ENCODE measurements around the gene CDON. TPM values are rescaled to one million over a fixed set of nuclear protein-coding genes. Genes with fewer than 3 reads are reported as not detected.

The CDON gene
- total RNA-seq, 1 donor from 2014 or later = 29.4 TPM

DNA sequence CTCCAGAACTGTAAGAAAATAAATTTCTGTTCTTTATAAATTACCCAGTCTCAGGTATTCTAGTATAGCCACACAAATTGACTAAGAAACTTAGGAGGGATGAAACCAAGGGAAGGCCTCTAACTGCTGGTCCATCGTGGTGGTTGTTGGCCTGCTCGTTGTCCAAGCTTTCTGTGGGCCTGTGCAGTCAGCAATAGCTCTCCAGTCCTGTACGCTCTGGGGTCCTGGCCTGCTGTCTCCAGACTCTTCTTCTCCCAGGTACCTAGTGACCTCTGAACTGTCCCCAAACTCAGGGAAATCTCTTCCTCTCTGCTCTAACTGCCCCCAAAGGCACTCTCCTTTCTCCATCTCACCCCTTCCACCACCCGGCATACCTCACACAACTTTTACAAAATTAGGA lies 122.5 kb downstream of the CDON start:
- ATAC-seq (no peak), DNase-seq (ENCODE audit: low spot score) (no peak)
- intact Hi-C loops (cut with DNase I) = no loop called here

DNA sequence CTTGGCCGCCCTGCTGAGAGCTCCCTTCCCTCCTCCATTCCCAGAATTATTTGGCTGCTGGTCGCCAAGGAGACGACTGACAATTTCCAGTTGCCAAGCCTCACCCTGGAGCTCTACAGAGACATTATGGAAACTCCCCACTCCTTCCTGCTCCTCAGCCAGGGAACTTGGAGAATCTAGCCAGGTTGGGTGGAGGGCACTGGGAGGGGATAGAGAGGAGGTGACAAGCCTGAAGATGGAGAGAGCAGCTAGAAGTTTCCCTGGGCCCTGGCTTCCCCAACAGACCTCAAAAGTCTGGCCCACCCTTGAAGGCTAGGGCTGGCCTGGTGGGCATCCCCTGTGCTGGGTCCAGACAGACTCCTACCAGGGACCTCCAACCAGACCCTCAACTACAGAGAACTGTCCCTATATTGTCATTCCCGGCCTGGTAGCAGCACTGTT lies 123.6 kb downstream of the CDON start:
- peak; percentile 58 for ATAC-seq
- intact Hi-C loops (cut with DNase I) = no loop called here
- DNase-seq (ENCODE audit: low spot score) = peak; percentile 53

DNA sequence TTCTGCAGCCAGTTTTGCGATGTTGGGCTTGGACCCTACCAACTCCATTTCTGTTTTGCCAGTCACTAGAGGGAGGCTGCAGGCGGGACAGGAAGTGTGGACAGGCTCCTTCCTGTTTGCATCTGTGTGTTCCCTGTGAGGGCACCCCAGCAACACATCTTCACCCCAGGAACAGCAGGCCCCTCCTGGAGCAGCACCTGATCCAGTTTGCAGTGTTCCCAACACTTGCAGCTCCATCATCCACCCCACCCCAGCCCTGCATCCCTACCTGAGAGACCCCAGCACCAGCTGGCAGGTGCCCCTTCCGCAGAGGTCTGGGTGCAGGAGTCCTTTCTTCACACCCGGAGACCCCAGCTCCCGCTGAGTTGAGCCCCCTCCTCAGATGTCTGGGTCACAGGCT lies 124.2 kb downstream of the CDON start:
- intact Hi-C loops (cut with DNase I) = no loop called here
- no peak for ATAC-seq
- DNase-seq (ENCODE audit: low spot score) = no peak

DNA sequence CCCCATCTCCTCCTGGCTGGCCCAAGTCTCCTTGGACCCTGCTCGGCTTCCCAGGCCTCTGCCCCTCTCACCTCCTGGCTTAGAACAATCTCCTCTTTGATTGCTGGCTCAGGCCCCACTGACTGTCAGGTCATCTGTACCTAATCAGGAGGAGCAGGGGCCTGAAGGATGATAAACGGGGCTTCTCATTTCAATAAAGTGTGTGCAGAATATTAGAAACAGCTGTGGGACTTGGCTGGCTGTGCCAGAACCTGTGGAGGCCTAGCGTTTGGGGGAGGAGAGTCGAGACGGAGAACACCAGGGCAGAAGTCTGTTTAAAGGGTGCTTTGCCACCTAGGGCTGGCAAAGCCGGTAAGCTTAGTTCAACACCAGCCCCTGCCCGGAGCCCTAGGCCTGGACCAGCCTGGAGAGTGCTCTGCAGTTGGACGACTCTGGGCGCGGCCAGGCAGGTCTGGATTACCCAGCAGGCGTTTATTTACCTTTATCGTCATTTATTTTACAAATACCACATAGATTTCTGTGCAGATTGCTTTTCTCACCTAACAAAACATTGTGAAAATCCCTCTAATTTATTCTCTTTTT lies 127.0 kb downstream of the CDON start:
- intact Hi-C loops (cut with DNase I) = no loop called here
- DNase-seq (ENCODE audit: low spot score) (no peak), ATAC-seq (peak; percentile 50)

DNA sequence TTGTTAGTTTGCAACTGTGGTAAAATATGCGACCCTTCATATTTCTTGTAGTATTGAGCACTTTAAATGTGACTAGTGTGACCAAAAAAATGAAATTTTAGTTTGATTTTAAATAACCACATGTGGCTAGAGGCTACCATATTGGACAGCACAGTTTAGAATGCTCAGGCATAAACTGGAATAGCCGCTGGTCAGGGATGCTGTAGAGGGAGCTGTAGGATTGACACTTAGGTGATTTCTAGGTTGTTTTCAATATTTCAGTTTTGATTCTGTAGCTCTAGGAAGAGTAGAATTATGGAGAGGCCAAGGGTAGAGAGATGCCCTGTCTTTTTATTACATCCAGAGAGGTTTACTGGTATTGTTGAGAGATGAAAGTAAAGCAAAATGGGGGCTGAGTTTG lies 127.6 kb downstream of the CDON start:
- no peak for ATAC-seq
- intact Hi-C loops (cut with DNase I) = no loop called here
- DNase-seq (ENCODE audit: low spot score) = no peak

DNA sequence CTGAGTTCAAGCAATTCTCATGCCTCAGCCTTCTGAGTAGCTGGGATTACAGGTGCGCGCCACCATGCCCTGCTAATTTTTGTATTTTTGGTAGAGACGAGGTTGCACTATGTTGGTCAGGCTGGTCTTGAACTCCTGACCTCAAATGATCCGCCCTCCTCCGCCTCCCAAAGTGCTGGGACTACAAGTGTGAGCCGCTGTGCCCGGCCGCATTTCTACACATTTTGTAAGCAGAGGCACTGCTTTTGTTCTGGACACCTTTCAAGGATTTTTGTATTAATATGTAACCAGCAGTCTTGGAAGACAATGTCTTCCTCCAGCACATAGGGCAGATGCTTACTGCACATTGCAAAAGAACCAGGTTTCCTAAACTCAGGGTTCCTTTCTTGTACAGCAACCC lies 128.2 kb downstream of the CDON start:
- DNase-seq (ENCODE audit: low spot score) (no peak), ATAC-seq (no peak)
- intact Hi-C loops (cut with DNase I) = no loop called here

DNA sequence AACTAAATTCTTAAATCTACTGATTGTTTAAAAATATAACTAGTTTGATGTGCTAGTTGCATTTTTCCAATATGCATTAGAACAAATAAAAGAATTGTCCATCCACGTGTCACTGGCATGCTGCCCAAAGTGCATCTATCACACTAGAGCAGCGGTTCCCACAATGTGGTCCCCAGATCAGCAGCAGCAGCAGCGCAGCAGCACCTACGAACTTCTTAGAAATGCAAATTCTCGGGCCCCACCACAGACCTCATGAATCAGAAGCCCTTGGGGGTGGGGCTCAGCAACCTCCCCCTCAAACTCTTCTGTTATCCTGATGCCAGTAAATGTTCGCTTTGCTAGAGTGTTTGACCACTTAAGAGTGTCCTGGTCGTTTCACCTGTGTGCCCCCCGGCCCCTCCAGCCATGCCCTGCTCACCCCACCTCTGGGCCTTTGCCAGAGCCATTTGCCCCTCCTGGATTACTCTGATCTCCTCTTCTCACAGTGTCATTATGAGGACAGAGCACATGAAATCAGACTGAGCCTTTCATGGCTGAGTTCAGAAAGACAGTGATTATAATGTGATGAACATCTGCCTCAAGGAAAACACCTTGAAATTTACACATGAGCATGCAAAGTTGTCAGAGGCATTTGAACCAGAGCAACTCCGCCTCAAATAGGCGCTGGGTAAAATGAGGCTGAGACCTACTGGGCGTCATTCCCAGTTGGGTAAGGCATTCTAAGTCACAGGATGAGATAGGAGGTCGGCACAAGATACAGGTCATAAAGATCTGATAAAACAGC lies 129.4 kb downstream of the CDON start:
- ATAC-seq = no peak
- no peak for DNase-seq (ENCODE audit: low spot score)
- intact Hi-C loops (cut with DNase I) = no loop called here

DNA sequence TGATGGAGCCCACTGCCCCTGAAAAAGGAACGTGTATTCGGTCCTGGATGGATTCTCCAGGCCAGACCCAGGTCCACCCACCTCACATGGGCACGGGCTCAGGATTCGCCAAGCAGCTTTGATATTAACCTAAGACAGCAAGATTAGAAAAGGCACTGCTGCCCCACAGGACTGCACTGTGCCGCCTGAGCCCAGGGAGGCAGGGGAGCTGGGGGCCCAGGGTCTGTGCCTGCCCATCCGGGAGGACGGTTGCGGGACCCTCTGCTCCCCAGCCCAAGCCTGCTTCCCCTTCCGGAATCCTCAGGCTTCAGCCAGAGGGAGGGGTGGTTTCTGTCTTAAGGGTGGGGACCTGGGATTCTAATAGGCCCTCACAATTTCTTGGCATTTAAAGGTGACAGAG lies 130.4 kb downstream of the CDON start:
- intact Hi-C loops (cut with DNase I) = no loop called here
- DNase-seq (ENCODE audit: low spot score) (no peak), ATAC-seq (no peak)

DNA sequence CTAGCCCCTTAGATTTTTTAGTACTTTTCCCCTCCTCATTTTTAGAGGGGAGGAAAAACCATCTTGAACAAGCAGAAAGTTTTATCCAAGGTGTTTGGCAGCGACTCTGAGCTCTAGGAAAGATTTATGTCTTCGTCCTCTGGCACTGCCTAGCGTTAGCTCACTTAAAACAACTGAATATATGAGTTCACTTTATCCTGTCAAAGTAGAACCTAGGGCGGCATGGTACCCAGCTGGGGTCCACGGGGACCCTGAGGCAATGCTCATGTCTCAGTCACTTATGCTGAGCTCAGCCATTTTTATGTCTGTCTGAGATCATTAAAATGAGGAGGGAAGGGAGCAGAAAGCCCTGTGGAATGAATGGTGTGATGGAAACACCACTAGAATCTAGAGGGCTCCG lies 131.0 kb downstream of the CDON start:
- DNase-seq (ENCODE audit: low spot score) (no peak), ATAC-seq (no peak)
- intact Hi-C loops (cut with DNase I) = no loop called here

DNA sequence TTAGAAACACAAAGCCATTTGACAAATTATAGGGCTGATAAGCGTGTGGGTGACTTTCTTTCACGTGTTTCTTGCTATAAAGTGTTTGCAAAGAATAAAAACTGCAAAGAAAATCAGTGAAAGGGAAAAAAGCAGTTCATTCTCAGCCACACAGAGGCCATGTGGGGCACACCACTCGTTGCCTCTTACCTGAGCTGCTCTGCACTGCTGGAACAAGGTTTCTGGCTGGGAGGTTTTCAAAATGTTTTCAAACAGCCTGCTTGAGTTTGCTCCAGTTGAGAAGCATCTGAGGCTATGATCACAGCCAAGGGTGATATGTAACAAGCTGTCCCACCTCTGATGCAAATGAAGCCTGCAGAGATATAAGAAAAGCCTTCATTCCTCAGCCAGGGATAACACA lies 131.6 kb downstream of the CDON start:
- DNase-seq (ENCODE audit: low spot score) (no peak), ATAC-seq (no peak)
- intact Hi-C loops (cut with DNase I) = no loop called here

DNA sequence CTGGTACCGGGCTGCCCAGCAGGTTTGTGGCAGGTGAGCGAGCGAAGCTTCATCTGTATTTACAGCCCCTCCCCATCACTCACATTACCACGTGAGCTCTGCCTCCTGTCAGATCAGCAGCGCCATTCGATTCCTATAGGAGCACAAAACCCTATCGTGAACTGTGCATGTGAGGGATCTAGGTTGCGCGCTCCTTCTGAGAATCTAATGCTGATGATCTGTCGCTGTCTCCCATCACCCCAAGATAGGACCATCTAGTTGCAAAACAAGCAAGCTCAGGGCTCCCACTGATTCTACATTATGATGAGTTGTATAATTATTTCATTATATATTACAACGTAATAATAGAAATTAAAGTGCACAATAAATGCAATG lies 132.6 kb downstream of the CDON start:
- ATAC-seq (no peak), DNase-seq (ENCODE audit: low spot score) (no peak)
- intact Hi-C loops (cut with DNase I) = no loop called here

DNA sequence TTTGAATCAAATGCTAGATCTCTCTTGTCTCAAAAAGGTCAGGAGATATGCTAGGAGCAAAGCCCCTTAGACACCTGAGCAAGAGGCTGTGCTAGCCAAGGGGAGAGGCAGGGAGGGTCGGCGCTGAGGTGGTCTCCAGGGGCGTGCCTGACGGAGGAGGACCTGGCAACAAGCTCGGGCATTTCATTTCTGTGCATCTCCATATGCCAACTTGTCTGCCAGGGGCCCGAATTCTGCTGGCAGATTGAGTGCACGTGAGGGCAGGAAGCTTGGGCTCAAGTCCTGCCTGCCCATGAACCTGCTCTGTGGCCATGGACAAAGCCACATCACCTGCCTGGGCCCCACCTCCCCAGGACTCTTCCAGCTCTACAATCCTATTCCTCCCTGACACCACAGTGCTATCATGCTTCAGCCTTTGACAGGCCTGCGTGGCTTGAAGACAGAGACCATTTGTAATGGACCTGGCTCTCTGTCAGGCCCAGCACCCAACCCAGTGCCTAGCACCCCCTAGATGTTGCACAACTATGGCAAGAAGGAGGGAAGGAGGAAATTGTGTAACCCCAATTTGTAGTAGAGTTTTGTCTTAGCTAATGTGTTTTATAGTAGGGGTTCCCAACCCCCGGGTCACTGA lies 133.1 kb downstream of the CDON start:
- intact Hi-C loops (cut with DNase I) = no loop called here
- ATAC-seq (no peak), DNase-seq (ENCODE audit: low spot score) (no peak)

DNA sequence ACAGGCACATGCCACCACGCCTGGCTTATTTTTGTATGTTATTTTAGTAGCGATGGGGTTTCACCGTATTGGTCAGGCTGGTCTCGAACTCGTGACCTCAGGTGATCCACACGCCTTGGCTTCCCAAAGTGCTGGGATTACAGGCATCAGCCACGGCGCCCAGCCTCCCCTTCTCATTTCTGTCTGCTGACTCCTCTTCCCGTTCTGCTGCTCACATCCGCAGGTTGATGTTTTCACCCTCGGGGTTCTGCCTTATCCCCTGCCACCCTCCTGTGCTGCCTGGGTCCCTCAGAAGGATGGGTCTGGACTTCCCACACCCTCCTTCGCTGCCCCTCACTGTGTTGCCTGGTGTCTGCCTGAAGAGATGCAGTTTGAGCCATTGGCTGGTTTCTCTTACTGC lies 136.0 kb downstream of the CDON start:
- DNase-seq (ENCODE audit: low spot score) (no peak), ATAC-seq (no peak)
- intact Hi-C loops (cut with DNase I) = no loop called here

DNA sequence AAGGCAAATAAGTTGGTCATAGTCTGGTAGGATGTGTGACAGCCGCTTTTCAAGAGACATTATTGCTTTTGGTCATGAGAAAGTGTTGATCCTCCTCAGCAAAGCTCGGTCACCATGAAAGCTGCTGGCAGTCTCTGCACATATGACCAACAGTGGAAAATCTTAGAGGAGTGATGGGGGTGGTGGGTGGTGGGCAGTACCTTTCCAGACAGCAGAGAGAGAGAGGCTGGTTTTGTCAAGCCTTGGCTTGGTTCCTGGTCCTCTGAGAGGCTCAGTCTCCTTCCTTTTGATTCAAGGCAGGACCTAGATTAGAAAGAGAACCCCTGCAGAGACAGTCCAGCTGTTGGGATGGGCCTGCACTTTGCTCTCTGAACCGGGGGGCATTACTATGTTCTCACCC lies 136.9 kb downstream of the CDON start:
- ATAC-seq (no peak), DNase-seq (ENCODE audit: low spot score) (no peak)
- intact Hi-C loops (cut with DNase I) = loop anchor here (2.0 kb wide), 1 partner anchor 265 kb away; no protein-coding TSS in a partner anchor

DNA sequence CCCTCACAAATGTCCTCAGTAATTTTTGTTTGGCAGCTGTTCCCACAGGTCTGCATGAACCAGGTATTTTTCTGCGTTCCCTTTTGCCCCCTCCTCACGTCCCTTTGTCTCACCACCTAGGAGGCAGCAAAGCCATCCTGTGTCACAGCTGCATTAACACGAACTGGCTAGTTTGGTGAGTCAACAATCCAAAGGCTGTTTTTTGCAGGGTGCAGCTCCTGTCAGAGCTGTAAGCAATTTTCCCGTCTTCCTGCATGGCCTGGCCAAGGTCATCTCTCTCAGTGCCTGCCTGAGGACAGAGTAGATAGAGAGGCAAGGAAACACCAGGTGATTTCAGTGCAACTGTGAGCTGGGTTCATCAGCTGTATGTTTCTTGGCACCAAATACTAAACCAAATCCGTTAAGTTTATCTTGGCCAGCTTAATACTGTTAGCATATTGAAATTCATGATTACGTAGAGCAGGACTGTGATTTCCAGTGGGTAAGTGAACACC lies 137.4 kb downstream of the CDON start:
- ATAC-seq = no peak
- intact Hi-C loops (cut with DNase I) = loop anchor here (2.0 kb wide), 1 partner anchor 266 kb away; no protein-coding TSS in a partner anchor
- no peak for DNase-seq (ENCODE audit: low spot score)

DNA sequence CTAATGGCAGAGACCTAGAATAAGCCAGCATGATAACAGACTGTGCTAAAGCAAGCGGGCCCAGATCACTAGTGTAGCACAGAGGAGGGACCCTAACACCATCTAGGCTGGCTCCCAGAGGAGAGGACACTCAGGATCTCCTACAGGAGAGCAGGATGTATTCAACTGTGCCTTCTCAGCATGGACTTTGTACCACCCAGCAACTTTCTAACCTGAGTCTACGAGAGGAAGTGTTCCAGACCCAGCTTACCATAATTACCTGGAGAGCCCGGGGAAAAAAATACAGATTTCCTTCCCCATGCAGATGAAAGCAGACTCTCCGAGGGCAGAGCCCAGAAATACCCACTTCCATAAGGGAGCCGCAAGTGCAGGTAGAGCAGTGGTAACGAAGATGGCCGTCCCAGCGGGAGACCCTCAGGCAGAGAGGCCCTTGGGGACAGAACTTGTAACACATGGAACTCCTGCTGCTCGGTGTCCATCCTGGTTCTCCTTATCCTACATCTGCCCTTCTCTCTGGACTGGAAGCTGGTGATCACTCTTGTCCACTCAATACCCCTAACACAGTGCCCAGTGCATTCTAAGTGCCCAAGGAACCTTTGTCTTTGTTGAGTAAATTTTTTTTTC lies 138.2 kb downstream of the CDON start:
- DNase-seq (ENCODE audit: low spot score) = no peak
- intact Hi-C loops (cut with DNase I) = loop anchor here (2.0 kb wide), 1 partner anchor 266 kb away; no protein-coding TSS in a partner anchor

DNA sequence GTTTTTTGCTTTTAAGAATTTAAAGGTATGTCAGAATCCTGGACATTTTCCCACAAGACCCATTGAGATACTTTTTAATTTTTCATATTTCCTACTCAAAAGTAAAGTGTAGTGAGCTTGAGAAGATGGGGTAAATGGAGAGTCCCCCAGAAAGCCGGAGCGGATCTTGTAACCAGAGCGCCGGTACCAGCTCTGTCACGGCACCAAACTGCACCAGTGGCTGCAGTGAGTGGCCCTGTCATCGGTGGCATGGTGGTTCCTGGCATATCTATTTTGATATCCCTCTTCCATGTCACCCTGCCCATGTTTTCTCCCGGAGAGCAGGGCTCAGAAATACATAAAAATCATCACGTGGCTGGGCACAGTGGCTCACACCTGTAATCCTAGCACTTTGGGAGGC lies 139.0 kb downstream of the CDON start:
- ATAC-seq = no peak
- intact Hi-C loops (cut with DNase I) = loop anchor here (2.0 kb wide), 1 partner anchor 267 kb away; no protein-coding TSS in a partner anchor

More for the DNA sequence above, 138.2 kb downstream of the CDON start:
- ATAC-seq = no peak

DNA sequence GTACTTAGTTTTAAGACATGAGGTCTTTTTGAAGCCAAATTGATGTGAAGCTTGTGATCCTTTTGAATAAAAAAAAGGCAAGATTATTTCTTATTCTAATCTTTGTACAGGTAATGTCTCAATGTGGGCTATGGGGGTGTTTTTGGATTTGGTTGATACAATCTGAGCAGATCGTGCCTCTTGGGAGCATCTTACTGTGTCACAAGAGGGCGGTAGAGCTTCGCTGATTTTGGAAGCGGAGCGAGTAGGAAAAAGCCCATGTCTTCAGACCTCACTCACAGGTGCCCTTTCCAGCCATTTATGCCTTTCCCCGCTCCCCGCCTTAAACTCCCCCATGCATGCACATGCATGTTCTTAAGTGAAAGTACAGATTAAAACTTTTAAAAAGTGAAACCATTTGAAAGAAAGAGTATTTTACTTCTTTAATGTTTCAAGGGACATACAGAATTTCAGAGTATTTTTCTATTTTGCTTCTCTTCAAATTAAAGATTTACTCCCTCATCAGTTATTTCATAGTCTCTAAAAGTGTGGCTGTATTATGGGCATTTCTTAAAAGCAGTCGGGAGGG lies 139.6 kb downstream of the CDON start:
- ATAC-seq (peak; percentile 82), DNase-seq (ENCODE audit: low spot score) (peak; percentile 80)
- intact Hi-C loops (cut with DNase I) = no loop called here

More for the DNA sequence above, 139.0 kb downstream of the CDON start:
- DNase-seq (ENCODE audit: low spot score) = no peak

DNA sequence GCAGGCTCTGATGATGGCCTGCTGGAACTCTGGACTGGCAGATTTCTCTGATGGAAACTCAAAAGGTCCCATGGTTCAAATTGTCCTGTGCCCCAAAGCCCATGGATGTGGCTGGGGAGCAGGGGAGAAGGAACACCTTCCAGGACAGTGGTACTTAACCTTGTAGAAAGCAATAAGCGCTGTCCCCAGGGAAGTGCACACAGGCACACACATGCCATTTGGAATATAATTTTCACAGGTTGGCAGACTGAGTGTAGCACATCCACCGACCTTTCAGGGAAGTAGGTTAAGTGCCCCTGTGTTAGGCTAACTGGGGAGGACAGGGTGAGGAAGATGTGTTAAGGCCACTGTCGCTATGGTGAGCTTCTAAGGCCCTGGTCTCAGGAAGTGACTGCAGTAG lies 140.5 kb downstream of the CDON start:
- peak; percentile 39 for ATAC-seq
- no peak for DNase-seq (ENCODE audit: low spot score)
- intact Hi-C loops (cut with DNase I) = no loop called here

All from sciatic nerve (tissue), 2 donors.